NB4 (cell line): ENCODE measurements around the gene HOXB2.

Experiments
- DNase-seq: peaks from one replicate; pipeline ENCODE4 v3.0.0; 2010; ENCODE audit warnings: low read depth
- H3K4me3 ChIP-seq: one replicate; pipeline ENCODE4 v1.5.1; 2011; ENCODE audit warnings: mild to moderate bottlenecking, low read depth, low read length, moderate library complexity
- CTCF ChIP-seq: IDR thresholded peaks from one replicate; pipeline ENCODE4 v1.5.1; 2012; ENCODE audit warnings: low read depth, low read length
- MYC ChIP-seq: IDR thresholded peaks from 2 replicates; pipeline ENCODE4 v1.6.1; 2011; ENCODE audit warnings: low read depth, low read length
- POLR2A ChIP-seq: IDR thresholded peaks from 2 replicates; pipeline ENCODE4 v1.6.1; 2011; ENCODE audit warnings: mild to moderate bottlenecking; ENCODE audit not compliant: insufficient read length; ENCODE audit errors: extremely low read depth
- TF ChIP-seq, protein P1 (sequence below): IDR thresholded peaks from 2 replicates; pipeline ENCODE4 v1.6.1; 2011; ENCODE audit warnings: low read depth, low read length

The HOXB2 gene

GRCh38 chr17:48579760-48580554 lies 35.0 kb upstream of the HOXB2 start:
- no peak for DNase-seq
- TF ChIP-seq POLR2A (no peak), MYC (no peak), CTCF (no peak)
- TF ChIP-seq, protein P1, sequence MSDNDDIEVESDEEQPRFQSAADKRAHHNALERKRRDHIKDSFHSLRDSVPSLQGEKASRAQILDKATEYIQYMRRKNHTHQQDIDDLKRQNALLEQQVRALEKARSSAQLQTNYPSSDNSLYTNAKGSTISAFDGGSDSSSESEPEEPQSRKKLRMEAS = no peak

DNA sequence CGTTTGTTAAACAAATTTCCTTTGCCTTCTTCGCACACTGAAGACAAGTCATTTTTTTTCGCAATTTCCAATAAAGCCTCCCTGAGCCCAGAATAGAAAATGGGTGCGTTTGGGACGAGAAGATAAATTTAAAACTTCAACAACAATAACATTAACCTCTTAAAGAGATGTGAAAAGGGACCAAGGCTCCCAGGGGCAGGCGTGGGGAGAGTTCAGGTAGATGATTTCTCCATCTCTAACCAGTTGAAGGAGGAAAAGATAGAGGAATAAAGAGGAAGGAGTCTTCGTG lies 34.5 kb upstream of the HOXB2 start:
- TF ChIP-seq MYC (no peak), POLR2A (no peak), CTCF (no peak)
- TF ChIP-seq, protein P1 = no peak
- no peak overlapping the region for H3K4me3 ChIP-seq
- DNase-seq = no peak

More at GRCh38 chr17:48579760-48580554, 35.0 kb upstream of the HOXB2 start:
- H3K4me3 ChIP-seq = no peak overlapping the region

DNA sequence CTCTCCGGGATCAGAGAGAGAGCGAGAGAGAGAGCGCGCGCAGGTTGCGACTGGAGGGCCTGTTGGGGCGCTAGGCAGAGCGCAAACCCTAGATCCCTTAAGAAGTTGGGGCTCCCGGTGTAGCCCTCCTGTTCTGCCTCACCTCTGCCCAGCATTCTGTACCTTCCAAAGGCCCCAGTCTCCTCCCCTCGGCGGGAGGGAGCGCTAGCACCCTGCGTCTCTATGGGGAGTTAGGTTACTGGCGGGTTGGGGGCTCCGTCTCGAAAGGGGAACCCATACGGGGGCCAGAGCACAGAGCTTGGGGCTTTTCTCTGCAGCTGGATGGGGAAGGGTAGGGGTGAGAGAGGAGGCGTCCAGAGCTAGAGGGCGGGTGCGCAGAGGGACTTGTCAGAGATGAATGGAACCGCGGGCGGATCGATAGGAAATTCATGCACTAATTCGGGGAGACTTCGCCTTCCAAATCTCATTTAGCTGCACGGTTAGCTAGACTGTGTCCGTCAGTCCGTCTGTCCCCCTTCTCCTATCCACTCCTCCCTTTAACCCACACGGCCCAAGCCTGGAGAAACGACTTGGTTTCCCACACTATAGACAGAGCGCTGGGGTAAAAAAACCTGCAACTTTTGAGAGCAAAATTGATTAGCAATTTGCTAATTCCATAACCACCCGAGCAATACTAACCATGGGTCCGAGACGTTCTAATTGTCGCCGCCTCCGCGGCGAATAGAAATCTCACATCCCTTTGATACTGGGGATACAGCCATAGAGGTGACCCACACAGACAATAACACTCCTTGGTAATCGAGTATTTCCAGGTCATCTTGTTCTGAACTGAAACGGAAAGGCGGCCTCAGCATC lies 33.9 kb upstream of the HOXB2 start:
- H3K4me3 ChIP-seq = no peak overlapping the region
- TF ChIP-seq POLR2A = no peak
- DNase-seq = no peak

DNA sequence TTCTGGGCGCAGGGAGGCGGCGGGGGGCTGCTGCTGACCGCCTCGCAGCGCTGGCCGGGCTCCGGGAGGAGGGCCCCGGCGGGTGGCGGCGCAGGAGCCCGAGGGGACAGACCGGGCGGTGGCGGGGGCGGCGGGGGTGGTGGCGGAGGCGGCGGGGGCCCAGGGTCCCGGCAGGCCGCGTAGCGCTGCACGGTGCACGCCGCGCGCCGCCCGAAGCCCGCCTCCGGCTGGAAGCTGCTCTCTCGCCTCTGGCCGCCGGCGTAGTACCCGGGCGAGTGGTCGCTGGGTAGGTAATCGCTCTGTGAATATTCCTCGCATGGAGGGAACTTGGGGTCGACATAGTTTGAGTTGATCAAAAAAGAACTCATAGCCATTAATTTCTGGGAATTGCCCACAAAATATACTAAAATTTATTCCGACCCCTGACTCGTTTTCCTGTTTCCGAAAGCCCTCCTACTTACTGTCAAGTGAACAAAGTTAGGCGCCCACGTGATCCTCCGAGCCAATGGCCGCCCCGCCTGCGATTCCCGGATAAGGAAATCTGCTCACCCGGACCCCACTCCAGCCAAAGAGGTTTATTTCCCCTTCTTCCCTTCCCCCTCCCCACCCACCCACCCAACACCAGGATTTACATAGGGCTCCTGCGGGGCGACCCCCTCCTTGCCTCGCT lies 33.2 kb upstream of the HOXB2 start, which contains the start of gene HOXB4:
TSS of gene HOXB4 (minus strand) at position 405 of the 670 bp plus-strand sequence. CDS start at position 374, 31 bp downstream.
- no peak within 1 kb of the TSS for H3K4me3 ChIP-seq
- no peak for DNase-seq
- TF ChIP-seq MYC (no peak), CTCF (no peak), POLR2A (no peak)
- TF ChIP-seq, protein P1 = no peak

DNA sequence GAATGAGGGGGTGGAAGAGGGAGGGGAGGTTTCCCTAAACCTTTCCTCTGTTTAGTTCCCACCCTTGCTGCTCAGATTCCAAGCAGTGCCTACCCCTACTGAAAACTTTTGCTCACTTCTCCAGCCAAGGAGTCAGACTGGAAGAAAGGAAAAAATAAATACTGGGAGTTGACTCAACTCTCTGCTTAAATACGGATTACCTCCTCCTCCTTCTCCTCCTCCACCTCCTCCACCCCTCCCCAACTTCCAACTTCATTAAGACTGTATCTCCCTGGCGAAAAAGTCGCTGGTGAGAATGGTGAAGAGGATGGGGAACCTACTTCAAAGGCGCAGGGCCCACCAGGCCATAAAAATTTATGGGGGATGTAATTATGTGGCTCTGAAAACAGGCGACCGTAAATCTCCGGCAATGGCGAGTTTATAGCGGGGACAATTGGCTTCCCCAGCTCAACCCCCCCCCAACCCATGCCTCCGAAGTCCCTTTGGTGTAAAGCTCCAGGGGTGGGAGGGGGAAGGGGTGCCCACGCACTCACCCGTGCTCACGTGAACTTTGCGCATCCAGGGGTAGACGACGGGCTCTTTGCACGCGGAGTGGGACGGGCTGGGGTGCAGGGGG lies 32.5 kb upstream of the HOXB2 start:
- no peak for DNase-seq
- H3K4me3 ChIP-seq = no peak overlapping the region
- TF ChIP-seq MYC (no peak), CTCF (no peak), POLR2A (no peak)
- TF ChIP-seq, protein P1 = no peak
